ENCODE data around the gene RFNG. TPM values are rescaled to one million over a fixed set of nuclear protein-coding genes. Genes with fewer than 3 reads are reported as not detected.

The RFNG gene
- polyA plus RNA-seq, 4 donors = 35.4 to 43.8 (median 39.2) TPM

DNA sequence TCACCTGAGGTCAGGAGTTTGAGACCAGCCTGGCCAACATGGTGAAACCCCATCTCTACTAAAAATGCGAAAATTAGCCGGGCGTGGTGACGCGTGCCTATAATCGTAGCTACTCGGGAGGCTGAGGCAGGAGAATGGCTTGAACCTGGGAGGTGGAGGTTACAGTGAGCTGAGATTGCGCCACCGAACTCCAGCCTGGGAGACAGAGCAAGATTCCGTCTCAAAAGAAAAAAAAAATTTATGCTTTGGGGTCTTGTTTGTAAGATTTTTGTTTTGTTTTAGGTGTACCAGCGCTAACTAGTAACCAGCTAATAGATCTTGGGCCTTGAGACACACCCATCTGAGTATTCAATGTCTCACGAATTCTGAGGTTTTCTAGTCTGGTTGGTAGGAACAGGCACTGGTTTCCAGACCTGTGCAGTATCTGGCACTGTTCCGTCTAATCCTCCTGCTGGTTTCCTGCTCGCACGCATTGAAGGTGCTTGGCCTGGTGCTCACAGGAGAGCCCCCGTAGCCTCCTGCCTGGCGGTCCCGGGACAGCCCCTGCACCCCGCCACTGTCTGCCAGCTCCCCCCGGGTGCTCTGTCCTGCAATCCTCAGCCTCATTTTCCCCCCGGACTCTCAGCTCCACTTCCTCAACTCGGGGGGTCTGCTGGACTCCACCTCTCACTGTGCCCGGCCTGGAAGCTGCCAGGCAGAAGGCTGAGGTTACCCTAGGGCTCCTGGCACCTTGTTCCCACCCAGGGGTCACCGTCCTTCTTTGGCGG is 24.6 kb upstream of the RFNG start:
- no peak for FAIRE-seq
- no peak overlapping the region for H3K27ac ChIP-seq (ENCODE audit: low read depth in 1 of 3, low read length in 2 of 3)
- H3K36me3 ChIP-seq (ENCODE audit: control insufficient read depth in 3 of 3, insufficient read depth in 2 of 3, low read depth in 1 of 3, low read length in 3 of 3) = peaks cover 12 to 39% (median 13%) of the 10 kb centered on the region in 3 donors
- DNase-seq = no peak
- WGBS, 3 donors = 77 to 85% (median 82%) methylated on average over 25 of the region's 25 CpGs
- no peak overlapping the region for H3K4me3 ChIP-seq (ENCODE audit: low read depth in 1 of 3, low read length in 3 of 3)
- no peaks in the 10 kb centered on the region for H3K4me1 ChIP-seq (ENCODE audit: control insufficient read depth in 3 of 3, insufficient read depth in 2 of 3, low read depth in 1 of 3, low read length in 2 of 3)
- H3K9me3 ChIP-seq (ENCODE audit: control insufficient read depth in 2 of 2, insufficient read depth in 1 of 2, low read depth in 1 of 2, low read length in 1 of 2) = no peaks in the 10 kb centered on the region
- no peaks in the 10 kb centered on the region for H3K27me3 ChIP-seq (ENCODE audit: control insufficient read depth in 3 of 3, insufficient read depth in 3 of 3, low read length in 3 of 3)

DNA sequence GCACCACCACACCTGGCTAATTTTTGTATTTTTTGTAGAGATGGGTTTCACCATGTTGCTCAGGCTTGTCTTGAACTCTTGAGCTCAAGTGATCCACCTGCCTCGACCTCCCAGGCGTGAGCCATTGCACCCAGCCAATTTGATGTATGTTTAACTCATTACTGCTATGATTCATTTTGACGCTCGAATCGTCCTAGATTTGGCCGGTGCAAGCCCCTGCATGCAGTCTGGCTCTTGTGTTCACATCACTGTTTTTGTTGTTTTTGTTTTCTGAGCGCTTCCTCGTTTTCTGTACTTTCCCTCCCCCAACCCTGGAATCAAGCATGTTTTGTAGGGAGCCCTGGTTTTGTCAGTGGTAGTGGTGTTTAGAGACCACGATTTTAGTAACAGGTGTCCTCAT is 21.8 kb upstream of the RFNG start:
- no peak for DNase-seq
- Histone ChIP-seq H3K27ac (ENCODE audit: low read depth in 1 of 3, low read length in 2 of 3) (no peak overlapping the region), H3K4me1 (ENCODE audit: control insufficient read depth in 3 of 3, insufficient read depth in 2 of 3, low read depth in 1 of 3, low read length in 2 of 3) (no peaks in the 10 kb centered on the region), H3K27me3 (ENCODE audit: control insufficient read depth in 3 of 3, insufficient read depth in 3 of 3, low read length in 3 of 3) (no peaks in the 10 kb centered on the region), H3K36me3 (ENCODE audit: control insufficient read depth in 3 of 3, insufficient read depth in 2 of 3, low read depth in 1 of 3, low read length in 3 of 3) (peaks cover 0 to 13% (median 5%) of the 10 kb centered on the region in 3 donors), H3K4me3 (ENCODE audit: low read depth in 1 of 3, low read length in 3 of 3) (no peak overlapping the region), H3K9me3 (ENCODE audit: control insufficient read depth in 2 of 2, insufficient read depth in 1 of 2, low read depth in 1 of 2, low read length in 1 of 2) (no peaks in the 10 kb centered on the region)
- FAIRE-seq = no peak
- 83 to 89% (median 85%) methylated on average over 9 of the region's 9 CpGs for WGBS, 3 donors

DNA sequence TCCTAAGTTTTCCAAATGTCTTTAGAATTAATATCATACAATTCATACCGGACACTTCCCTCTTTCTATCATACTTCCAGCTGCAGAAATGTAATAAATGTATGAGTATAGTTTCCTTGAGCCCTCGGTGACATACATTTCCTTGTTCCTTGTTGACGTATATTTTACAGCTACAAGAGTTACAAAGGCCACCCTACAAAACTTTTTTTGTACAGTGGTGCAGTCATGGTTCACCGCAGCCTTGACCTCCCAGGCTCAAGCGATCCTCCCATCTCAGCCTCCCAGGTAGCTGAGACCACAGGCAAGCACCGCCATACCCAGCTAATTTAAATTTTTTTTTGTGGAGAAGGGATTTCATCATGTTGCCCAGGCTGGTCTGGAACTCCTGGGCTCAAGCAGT is 21.2 kb upstream of the RFNG start:
- no peak overlapping the region for H3K4me3 ChIP-seq (ENCODE audit: low read depth in 1 of 3, low read length in 3 of 3)
- WGBS, 3 donors = 35 to 57% (median 48%) methylated on average over 6 of the region's 6 CpGs
- peaks cover 0 to 6% (median under 1%) of the 10 kb centered on the region in 3 donors for H3K36me3 ChIP-seq (ENCODE audit: control insufficient read depth in 3 of 3, insufficient read depth in 2 of 3, low read depth in 1 of 3, low read length in 3 of 3)
- H3K27me3 ChIP-seq (ENCODE audit: control insufficient read depth in 3 of 3, insufficient read depth in 3 of 3, low read length in 3 of 3) = no peaks in the 10 kb centered on the region
- H3K27ac ChIP-seq (ENCODE audit: low read depth in 1 of 3, low read length in 2 of 3) = no peak overlapping the region
- H3K4me1 ChIP-seq (ENCODE audit: control insufficient read depth in 3 of 3, insufficient read depth in 2 of 3, low read depth in 1 of 3, low read length in 2 of 3) = no peaks in the 10 kb centered on the region
- H3K9me3 ChIP-seq (ENCODE audit: control insufficient read depth in 2 of 2, insufficient read depth in 1 of 2, low read depth in 1 of 2, low read length in 1 of 2) = no peaks in the 10 kb centered on the region
- DNase-seq = peak in 1 of 2 donors; percentile 70
- FAIRE-seq = no peak

DNA sequence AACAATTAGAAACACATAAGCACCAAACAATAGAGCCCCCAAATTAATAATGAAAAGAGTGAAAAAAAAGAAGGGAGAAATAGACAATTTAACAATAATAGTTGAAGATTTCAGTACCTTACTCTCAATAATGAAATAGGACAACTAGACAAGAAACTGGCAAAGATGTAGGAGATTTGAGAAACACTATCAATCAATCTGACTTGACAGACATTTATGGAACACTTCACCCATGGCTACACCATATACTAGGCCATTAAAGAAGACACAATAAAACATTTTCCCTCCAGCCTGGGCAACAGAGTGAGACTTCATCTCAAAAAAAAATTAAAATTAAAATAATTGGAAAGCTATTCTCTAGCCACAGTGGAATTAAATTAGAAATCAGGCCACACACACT is 19.0 kb upstream of the RFNG start:
- FAIRE-seq = no peak
- Histone ChIP-seq H3K4me3 (ENCODE audit: low read depth in 1 of 3, low read length in 3 of 3) (no peak overlapping the region), H3K9me3 (ENCODE audit: control insufficient read depth in 2 of 2, insufficient read depth in 1 of 2, low read depth in 1 of 2, low read length in 1 of 2) (no peaks in the 10 kb centered on the region), H3K27ac (ENCODE audit: low read depth in 1 of 3, low read length in 2 of 3) (no peak overlapping the region), H3K36me3 (ENCODE audit: control insufficient read depth in 3 of 3, insufficient read depth in 2 of 3, low read depth in 1 of 3, low read length in 3 of 3) (no peaks in the 10 kb centered on the region), H3K4me1 (ENCODE audit: control insufficient read depth in 3 of 3, insufficient read depth in 2 of 3, low read depth in 1 of 3, low read length in 2 of 3) (peaks cover 1 to 5% (median 3%) of the 10 kb centered on the region in 3 donors), H3K27me3 (ENCODE audit: control insufficient read depth in 3 of 3, insufficient read depth in 3 of 3, low read length in 3 of 3) (no peaks in the 10 kb centered on the region)
- no peak for DNase-seq

DNA sequence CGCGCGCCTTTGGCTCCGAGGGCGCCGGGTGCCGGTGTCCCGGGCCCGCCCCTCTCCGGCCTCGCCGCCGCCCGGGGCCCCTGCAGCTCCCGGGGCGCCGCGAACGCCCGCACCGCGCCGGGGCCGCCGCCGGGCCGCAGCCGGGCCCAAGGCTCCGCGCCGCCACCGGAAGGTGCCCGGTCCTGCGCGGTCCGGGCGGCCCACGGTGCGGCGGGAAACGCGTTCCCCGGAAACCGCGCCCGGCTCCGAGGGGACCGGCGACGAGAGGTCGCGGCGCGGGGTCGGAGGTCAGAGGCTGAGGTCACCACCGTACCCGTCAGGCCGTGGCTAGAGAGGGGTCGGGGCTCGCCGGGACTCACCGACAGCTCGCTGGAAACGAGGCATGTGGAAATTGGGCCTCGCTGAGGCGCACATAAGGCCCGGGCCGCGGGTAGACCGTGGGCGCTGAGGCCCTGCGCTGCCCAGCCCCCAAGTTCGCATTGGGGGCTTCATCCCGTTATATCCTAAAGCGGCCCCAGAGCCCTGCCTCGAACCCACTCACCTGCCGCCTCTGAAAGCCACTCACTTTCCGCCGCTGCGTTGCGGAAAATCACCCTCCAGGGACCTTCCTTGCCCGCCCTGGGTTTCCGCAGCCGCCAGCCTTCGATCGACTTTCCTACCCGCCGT is 14.2 kb upstream of the RFNG start, which contains the start of gene DUS1L:
Gene DUS1L, minus strand, starts transcription at position 167 of the 666 bp plus-strand sequence. CDS start 745 bp downstream, outside the sequence.
- H3K9me3 ChIP-seq (ENCODE audit: control insufficient read depth in 2 of 2, insufficient read depth in 1 of 2, low read depth in 1 of 2, low read length in 1 of 2) = no peaks in the 10 kb centered on the region
- FAIRE-seq (no peak), DNase-seq (peak; percentile 57 to 73)
- peaks cover 0 to 35% (median 4%) of the 10 kb centered on the region in 3 donors for H3K36me3 ChIP-seq (ENCODE audit: control insufficient read depth in 3 of 3, insufficient read depth in 2 of 3, low read depth in 1 of 3, low read length in 3 of 3)
- H3K4me3 ChIP-seq (ENCODE audit: low read depth in 1 of 3, low read length in 3 of 3) = peak within 1 kb of the TSS; percentile 67 to 95 (median 85)
- no peaks in the 10 kb centered on the region for H3K27me3 ChIP-seq (ENCODE audit: control insufficient read depth in 3 of 3, insufficient read depth in 3 of 3, low read length in 3 of 3)
- H3K27ac ChIP-seq (ENCODE audit: low read depth in 1 of 3, low read length in 2 of 3) = peak within 1 kb of the TSS; percentile 15 to 80 (median 67)
- 8 to 17% (median 13%) methylated on average over 65 to 88 of the region's 88 CpGs for WGBS, 3 donors
- peaks cover 5 to 9% (median 5%) of the 10 kb centered on the region in 3 donors for H3K4me1 ChIP-seq (ENCODE audit: control insufficient read depth in 3 of 3, insufficient read depth in 2 of 3, low read depth in 1 of 3, low read length in 2 of 3)

DNA sequence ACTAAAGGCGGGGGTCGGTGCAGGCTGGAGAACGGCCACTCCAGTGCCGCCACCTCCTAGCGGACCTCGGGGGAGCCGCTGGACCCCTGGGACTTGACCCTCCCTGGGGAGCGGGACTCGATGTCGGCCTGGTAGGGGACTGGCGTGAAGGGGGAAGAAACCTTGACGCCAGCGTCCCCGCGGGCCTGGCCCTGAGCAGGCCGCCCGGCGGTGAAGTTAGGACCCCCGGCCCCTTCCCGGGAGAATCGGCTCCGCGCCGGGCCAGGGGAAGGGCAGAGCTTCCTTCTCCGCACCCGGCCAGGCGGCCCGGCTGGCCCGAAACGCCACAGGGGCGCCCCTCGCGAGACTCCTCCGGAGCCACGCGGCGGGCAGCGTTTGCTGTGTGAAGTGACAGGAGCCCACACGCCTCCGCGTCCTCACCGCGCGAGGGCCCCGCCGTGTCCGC is 13.6 kb upstream of the RFNG start:
- no peaks in the 10 kb centered on the region for H3K9me3 ChIP-seq (ENCODE audit: control insufficient read depth in 2 of 2, insufficient read depth in 1 of 2, low read depth in 1 of 2, low read length in 1 of 2)
- peak overlapping the region in 2 of 3 donors; percentile 67 to 78 for H3K27ac ChIP-seq (ENCODE audit: low read depth in 1 of 3, low read length in 2 of 3)
- peak in 1 of 2 donors; percentile 55 for DNase-seq
- no peak for FAIRE-seq
- H3K4me1 ChIP-seq (ENCODE audit: control insufficient read depth in 3 of 3, insufficient read depth in 2 of 3, low read depth in 1 of 3, low read length in 2 of 3) = peaks cover 5 to 9% (median 5%) of the 10 kb centered on the region in 3 donors
- H3K36me3 ChIP-seq (ENCODE audit: control insufficient read depth in 3 of 3, insufficient read depth in 2 of 3, low read depth in 1 of 3, low read length in 3 of 3) = peaks cover 0 to 41% (median 6%) of the 10 kb centered on the region in 3 donors
- peak overlapping the region; percentile 66 to 95 (median 85) for H3K4me3 ChIP-seq (ENCODE audit: low read depth in 1 of 3, low read length in 3 of 3)
- H3K27me3 ChIP-seq (ENCODE audit: control insufficient read depth in 3 of 3, insufficient read depth in 3 of 3, low read length in 3 of 3) = no peaks in the 10 kb centered on the region
- WGBS, 3 donors = 0 to 1% (median 1%) methylated on average over 25 to 47 of the region's 47 CpGs

DNA sequence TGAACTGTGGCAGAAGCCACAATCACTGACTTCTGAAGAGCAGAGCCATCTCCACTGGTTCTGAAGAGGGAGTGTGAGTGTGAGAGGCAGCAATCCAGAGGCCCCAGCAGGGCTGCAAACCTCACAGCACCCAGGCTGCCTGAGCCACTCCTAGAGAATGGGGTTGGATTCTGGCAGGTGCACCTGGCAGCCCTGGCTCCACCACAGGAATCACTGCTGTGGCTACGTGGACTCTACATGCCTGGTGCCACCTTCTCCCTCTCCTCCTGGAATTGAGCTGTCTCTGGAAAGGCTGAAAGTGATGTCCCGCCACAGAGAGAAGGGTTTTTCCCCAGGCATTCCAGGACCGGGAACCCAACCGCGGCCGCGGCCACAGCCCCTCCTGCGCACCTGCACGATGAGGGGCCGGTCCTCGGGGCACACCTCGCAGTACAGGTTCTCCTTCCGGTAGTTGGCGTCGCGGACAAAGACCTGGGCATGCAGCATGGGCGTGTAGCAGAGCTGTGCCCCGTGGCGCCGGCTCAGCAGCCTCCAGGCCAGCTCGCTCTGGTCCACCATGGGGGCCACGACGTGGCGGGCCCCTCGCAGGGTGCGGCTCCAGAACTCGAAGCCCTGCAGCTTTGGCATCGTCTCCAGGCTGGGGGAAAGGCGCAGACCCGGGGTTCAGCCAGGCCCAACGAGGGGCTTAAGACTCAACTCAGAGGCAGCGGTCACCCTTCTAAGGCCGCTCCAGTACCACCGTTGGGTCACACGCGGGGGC is 13.0 kb upstream of the RFNG start:
- Histone ChIP-seq H3K27ac (ENCODE audit: low read depth in 1 of 3, low read length in 2 of 3) (peak overlapping the region in 2 of 3 donors; percentile 67 to 78), H3K4me1 (ENCODE audit: control insufficient read depth in 3 of 3, insufficient read depth in 2 of 3, low read depth in 1 of 3, low read length in 2 of 3) (peaks cover 5 to 9% (median 5%) of the 10 kb centered on the region in 3 donors), H3K9me3 (ENCODE audit: control insufficient read depth in 2 of 2, insufficient read depth in 1 of 2, low read depth in 1 of 2, low read length in 1 of 2) (no peaks in the 10 kb centered on the region), H3K4me3 (ENCODE audit: low read depth in 1 of 3, low read length in 3 of 3) (peak overlapping the region; percentile 66 to 95 (median 85)), H3K36me3 (ENCODE audit: control insufficient read depth in 3 of 3, insufficient read depth in 2 of 3, low read depth in 1 of 3, low read length in 3 of 3) (peaks cover 0 to 47% (median 11%) of the 10 kb centered on the region in 3 donors), H3K27me3 (ENCODE audit: control insufficient read depth in 3 of 3, insufficient read depth in 3 of 3, low read length in 3 of 3) (no peaks in the 10 kb centered on the region)
- FAIRE-seq (no peak), DNase-seq (peak; percentile 52 to 58)
- 11 to 26% (median 17%) methylated on average over 36 of the region's 36 CpGs for WGBS, 3 donors

Measured in small intestine (tissue), 7 donors.